Stomach (tissue), 4 donors: ENCODE data around the gene C1QTNF6.

Experiments
- CTCF ChIP-seq, 7 experiments: fragments of 450-650 bp in 4 of 7; fragments of 200-600 bp in 3 of 7; sonication (generic) in 3 of 7; IDR thresholded peaks; one replicate each; pipeline ENCODE4 v1.5.1; 2016 to 2019; ENCODE audit warnings: antibody characterized with exemption in 7 of 7, control low read depth in 2 of 7, mild to moderate bottlenecking in 1 of 7
- EP300 ChIP-seq: sonication (generic); formaldehyde crosslinking; IDR thresholded peaks from one replicate; pipeline ENCODE4 v1.6.1; 2017; ENCODE audit warnings: antibody characterized with exemption
- POLR2A ChIP-seq, 4 donors: fragments of 450-650 bp; IDR thresholded peaks; one replicate each; pipeline ENCODE4 v1.6.1; 2016; ENCODE audit warnings: antibody characterized with exemption in 4 of 4, control low read depth in 2 of 4, mild to moderate bottlenecking in 1 of 4, moderate library complexity in 1 of 4

GRCh38 chr22:37231406-37232139 lies 43.5 kb upstream of the C1QTNF6 start:
- TF ChIP-seq POLR2A (IDR thresholded peaks at IDR 0.05), result no peak
- TF ChIP-seq CTCF (IDR thresholded peaks at IDR 0.05), result no peak
- no peak for TF ChIP-seq EP300
